HG03442 (cell line): Measurements from ENCODE around the gene SLC45A3.

Source experiments
- ATAC-seq: cut with Tn5 transposase; IDR thresholded peaks from one replicate; pipeline ENCODE4 v1.9.1; 2021; ENCODE audit warnings: mild to moderate bottlenecking, moderate library complexity; ENCODE audit not compliant: unreplicated experiment

The SLC45A3 gene

DNA sequence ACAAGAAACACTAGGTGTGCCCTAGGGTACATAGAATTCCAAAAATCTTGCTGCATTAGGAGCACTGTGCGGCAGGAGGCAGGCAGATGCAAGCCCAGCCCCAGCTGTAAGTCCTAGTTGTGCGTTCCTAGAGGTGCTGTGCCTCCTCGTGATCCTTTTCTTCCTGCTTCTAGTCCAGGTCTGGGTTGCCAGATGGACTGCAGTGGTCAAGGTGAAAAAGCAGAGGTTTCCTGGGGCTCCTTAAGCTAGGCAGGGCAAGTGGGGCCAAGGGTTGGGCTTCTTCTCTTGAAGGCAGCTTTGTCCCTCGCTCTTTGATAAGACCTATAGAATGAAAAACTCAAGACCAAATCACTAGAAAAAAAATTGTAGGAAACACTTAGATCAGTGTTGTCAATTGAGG, 21.6 kb upstream of the SLC45A3 start:
- ATAC-seq, result no peak

DNA sequence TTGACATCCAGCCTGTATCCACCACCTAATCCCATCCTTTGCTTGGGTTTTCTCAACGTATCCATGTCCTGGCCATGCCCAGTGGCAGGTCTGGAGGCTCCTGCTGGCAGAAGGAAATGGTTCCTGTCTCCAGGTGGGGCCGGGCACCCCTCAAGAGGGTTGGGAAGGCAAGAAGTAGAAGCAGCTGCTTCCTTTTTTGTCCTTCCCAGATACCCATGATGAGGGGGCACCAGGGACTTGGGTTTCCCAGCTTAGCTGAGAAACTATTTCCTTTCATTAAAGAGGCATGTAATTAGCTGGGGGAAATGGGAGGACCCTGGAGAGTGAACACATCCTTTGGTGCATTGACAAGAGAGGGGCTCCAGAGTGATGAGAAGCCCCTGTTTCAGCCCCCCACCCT, 21.1 kb upstream of the SLC45A3 start:
- ATAC-seq, result no peak

DNA sequence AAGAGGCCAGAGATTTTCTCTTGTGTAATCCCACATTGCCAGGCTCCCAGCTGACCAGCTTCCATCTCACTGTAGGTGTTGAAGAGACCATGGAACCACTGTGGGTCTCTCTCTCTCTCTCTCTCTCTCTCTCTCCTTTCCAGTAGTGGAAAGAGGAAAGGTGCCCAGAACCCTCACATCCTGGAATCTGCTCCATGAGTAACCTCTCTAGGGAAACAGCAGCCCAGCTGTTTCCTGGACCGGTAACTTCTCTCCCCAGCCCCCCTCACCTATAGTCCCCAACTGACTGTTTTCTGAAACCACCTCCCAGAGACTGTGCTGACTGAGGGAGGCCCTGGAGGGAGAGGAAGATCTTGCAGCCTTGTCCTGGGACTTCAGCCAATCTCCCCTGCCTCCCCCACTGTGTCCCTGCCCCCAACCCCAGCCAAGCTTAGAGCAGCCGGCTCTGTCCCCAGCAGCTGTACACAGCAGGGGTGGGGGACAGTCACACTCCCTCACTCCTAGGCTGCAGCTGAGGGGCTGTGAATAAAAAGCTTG, 20.6 kb upstream of the SLC45A3 start:
- ATAC-seq, result no peak

DNA sequence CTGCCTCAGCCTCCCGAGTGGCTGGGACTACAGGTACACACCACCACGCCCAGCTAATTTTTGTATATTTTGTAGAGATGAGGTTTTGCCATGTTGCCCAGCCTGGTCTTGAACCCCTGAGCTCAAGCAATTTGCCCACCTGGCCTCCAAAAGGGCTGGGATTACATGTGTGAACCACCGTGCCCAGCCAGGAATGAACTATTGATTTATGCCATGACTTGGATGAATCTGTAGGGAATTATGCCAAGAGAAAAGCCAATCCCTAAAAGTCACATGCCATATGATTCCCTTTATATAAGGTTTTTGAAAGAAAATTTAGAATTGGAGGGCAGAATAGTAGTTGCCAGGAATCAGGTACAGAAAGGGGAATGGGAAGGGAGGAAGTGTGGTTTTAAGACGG, 19.1 kb upstream of the SLC45A3 start:
- ATAC-seq, result no peak

DNA sequence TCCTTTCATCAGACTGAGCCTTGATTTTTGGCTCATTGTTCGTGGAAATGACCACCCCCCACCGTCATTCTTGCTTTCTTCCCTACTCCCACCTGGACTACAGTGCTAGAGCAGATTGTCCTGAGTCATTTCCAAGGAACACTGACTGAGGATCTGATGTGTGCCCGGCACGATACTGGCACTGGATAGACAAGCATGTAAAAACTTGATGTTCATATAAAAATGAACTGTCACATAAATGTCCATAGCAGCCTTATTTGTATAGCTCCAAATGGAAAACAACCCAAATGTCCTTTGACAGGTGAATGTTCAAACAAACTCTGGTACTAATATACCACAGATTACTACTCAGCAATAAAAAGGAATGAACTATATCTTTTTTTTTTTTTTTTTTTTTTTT, 18.6 kb upstream of the SLC45A3 start:
- ATAC-seq, result no peak

DNA sequence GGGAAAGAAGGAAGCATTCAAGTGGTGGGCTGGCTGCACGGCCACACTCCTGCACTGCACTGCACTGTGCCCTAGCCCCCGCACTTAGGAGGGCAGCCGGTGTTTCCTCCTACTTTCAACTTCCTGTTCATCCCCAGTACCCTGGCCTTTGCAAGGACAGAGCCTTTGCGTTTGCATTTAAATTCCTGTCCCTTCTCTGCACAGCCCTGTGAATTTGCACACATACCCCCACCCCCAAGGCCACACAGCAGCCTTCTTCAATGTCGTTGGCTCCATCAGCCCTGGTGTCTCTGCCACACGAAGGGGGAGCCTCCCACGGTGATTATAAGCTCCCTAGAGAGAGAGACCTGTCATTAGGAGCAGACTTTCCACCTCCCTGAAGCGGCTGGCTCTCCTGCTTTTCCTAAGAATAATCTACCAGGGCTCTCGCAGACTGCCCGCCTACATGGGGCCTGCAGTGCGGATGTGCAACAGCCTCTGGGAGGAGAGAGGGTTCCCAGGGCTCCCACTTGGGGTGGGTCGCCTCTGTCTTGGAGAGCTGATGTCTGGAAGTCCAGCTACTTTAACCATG, 13.2 kb upstream of the SLC45A3 start:
- ATAC-seq, result no peak

DNA sequence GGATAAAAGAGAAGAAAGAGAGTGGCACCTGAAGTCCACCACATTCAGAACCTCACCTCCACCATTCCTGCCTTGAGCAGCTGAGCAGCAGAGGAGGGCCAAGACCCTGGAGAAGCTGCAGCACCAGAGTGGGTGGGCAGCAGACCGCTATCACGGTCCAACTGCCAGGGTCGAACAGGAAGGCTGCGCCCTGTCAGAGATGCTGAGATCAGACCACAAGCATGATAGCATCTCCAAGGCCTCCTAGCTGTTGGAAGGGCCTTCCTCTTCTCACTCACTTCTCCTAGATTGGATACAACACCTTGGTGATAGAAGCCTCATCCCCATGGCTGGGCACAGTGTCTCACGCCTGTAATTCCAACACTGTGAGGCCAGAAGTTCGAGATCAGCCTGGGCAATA, 12.1 kb upstream of the SLC45A3 start:
- ATAC-seq, result no peak

DNA sequence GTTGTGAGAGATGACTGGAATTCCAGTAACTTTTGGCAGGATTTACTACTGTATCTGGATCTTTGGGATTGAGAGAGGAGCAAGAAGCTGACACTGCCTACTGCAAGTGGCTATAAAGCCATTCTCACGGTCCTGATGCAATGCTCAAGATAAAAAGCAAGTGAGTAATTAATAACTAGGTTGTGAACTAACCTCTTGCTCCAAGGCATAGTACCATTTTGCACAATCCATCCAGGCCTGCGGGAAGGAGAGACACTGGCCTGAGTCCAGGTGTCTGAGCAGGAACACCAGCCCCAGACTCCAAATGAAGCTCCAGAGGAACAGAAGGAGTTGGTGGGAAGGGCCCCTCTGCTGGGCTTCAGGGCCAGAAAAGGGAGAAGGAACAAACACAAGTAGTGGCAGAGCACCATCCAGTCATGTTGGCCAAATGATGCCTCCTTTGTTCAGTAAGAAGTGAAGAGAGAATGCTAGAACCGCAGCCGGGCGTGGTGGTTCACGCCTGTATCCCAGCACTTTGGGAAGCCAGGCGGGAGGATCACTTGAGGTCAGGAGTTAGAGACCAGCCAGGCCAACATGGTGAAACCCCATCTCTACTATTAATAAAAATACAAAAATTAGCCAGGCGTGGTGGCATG, 9.9 kb upstream of the SLC45A3 start:
- ATAC-seq, result no peak

DNA sequence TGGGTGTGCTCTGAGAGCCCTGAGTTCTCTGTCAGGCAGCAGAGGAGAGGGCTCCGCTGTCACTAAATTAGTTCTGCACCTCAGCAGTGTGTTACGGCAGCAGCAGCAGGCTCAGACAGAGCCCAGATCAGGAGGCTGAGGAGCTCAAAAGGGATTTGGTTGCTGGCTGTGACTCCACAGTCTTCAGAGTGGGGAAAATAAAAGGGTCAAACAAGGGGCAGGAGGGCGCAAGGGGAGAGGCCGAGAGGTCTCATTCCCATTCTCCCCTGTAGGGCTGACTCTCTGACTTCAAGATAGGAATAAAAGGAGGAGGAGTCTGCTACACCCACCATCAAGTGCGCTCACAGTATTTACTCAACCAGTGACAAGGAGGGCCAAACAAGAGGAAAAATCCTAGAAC, 9.2 kb upstream of the SLC45A3 start:
- no peak for ATAC-seq

DNA sequence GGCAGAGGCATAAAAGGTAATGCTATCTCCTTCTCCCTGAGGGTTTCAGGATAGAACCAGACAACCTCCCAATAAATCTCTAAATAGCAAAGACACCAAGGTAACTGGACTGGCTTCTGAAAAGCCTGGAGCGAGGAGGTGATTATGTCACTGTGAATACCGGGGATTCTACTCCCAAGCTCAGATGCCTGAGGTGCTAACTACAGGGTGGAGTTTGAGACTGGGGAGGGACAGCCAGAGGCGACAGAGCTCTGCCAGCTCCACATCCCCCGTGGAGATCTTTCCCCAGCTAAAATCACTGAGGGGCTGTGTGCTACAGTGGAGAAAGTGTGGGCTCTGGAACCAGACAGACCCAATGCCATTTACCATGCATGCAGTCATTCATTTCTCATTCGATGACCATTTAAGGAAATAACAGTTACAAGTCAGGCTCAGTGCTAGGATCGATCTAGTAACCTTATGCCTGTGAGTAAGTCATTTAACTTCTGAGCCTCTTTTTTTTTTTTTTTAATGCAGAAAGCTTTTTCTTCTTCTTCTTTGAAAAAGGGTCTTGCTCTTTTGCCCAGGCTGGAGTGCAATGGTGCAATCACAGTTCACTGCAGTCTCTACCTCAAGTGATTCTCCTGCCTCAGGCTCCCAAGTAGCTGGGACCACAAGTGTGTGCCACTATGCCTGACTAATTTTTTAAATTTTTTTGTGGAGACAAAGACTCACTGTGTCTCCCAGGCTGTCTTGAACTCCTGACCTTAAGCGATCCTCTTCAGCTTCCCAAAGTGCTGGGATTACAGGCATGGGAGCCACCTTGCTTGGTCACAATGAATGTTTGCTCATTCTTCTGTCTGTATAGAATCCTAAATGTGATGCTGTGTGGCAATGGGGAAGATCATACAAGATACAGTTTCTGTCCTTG, 8.1 kb upstream of the SLC45A3 start:
- ATAC-seq, result no peak

DNA sequence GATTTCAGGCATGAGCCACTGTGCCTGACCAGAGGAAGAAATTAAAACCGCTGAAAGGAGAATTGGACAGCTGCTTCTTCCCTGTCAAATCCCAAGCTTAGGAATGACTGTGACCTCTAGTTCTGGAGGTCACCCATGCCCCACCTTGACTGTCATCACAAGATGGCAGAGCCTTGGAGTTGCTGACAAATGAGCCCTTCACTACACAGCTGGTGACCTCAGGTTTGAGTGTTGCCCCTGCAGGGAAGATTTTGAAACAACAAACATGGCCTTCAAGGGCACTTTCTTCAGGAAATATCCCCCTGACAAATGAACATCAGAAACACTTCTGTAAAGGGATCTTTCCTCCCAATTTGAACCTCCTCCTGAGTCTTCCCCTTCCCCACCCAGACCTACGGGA, 6.9 kb upstream of the SLC45A3 start:
- no peak for ATAC-seq

DNA sequence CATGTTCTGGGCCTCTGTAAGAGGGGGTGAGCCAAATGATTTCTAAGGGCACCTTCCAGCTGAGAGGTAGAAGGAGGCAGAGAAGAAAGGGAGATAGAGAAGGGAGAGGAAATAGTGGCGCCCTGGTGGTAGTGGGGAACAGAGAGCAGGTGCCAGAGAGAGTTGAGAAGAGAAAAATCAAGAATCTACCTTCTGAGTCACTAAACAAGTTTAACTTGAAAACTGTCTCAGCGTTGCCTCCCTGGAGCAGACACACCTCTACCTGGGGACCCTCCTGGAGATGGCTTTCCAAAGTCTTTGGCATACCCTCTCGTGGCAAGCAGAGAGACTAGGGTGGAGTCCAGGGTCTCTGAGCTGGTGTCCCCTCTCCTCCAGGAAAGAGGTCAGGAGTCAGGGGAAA, 1.1 kb upstream of the SLC45A3 start:
- ATAC-seq, result no peak

DNA sequence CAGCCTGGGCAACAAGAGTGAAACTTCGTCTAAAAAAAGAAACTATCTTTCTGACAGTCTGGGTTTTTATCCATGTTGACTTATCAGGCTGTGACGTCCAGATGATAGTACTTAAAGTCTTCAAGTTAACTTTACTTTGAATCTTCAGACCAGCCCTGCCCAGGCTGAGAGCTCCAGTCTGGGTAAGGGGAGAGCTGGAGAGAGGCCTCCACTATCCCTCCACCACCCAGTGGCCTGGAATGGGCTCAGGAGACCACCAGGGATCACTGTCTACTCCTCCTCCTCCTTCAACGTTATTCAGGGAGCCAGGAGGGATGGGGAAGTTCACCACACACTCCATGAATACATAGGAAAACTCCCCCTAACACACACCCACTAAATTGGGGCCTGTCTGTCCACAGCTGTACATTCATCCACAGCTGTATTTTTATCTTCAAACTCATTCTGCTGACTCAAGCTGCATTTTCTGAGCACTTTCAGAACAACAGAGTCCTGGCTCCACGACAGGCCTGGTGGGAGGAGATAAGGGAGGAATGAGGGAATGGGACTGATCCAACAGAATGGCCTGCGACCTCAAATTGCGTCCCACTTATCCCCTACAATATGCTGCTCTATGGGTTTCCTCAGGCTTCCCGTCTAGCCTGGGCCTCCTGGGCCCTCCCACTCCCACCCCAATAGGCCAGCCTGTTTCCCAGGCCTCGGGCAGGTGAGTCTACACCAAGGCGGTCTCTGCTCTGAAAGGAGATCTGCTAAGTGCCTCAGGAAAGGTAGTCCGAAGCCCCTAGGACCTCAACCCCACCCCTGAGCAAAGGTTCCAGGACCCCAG, 1.8 kb downstream of the SLC45A3 start:
- ATAC-seq, result no peak

DNA sequence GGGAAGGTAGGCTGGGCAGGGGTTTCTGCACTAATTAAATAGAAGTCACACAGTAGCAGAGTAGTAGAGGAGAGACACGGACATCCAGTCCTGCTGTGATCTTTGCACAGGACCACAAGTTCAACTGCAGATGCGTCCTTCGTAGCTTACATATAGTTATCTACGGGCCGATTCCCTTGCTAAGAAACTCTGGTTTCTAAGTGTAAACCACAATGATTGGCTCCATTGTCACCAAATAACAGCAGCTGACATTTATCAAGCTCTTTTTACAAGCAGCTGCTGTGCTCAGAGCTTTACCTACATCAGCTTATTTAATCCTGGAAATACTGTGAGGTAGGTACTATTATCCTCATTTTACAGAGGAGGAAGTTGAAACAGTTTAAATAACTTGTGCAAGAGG, 3.1 kb downstream of the SLC45A3 start:
- no peak for ATAC-seq

DNA sequence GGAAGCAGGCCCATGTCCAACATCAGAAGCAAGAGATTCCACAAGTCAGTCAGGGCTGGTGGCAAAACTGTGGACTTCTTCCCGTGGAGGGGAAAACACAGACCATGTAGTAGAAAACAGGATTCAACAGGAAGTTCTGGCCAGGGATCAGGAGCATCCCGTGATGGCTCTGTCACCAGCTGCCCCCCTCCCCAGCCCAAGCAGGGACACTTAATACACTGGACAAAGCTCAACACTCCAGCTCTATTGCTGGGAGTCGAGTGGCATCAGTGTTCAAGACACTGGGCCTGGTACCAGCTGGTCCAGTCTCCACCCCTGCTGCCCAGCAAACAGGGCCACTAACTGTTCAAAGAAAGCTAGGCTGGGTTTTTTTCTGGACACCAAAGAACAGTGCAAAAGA, 3.7 kb downstream of the SLC45A3 start:
- ATAC-seq, result no peak

DNA sequence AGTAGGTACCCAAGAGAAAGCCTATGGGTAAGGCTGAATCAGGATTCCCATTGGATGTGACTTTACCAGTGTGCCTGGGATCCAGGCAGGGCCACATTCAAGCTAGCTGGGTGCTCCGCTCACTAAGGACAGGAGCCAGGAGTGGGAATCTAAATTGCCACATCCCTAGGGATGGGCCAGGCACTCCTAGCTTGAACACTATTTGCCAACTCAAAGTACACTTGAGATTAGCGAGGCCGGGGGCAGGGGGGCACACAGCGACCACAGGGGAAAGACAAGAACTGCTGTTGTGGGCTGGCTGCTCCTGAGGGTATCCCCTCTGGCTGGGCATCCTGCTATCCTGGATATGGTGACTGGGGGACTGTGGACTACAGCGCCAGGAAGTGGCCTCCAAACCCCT, 4.3 kb downstream of the SLC45A3 start:
- no peak for ATAC-seq

DNA sequence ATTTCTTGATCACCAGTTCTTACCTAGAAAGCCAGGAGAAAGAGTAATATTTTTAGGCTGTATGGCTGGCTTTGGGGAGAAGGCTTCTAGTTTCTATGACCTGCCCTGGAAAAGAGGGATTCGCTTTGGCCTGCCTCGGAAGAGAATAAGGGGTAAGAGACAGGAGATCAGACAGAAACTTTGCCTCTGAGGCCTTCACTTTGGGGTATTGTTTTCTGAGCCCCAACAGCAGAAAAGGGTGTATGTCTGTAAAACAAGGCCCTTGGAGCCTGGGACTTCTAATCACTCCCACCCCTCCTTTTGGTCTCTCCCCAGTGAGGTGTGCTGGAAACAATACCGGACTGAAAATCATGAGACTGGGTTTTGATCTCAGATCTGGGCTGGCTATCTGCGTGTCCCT, 5.1 kb downstream of the SLC45A3 start:
- ATAC-seq, result no peak

DNA sequence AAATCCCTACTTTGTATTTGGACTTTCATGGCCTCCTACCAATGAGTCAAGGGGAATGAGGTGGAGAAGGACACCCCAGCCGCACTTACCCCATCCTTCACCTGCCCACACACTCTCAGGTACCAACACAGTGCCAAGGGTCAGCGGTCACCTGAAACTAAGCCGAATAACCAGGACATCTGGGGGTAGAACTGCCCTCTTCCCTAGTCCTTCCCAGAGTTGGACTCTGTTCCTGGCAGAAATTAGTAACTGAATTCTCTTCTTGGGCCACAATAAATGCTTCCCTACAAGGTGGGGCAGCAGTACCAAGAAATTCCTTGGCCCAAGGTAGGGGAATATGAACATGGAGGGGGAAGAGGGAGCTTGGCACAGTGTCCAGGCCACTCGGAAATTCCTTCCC, 7.3 kb downstream of the SLC45A3 start:
- ATAC-seq, result no peak

DNA sequence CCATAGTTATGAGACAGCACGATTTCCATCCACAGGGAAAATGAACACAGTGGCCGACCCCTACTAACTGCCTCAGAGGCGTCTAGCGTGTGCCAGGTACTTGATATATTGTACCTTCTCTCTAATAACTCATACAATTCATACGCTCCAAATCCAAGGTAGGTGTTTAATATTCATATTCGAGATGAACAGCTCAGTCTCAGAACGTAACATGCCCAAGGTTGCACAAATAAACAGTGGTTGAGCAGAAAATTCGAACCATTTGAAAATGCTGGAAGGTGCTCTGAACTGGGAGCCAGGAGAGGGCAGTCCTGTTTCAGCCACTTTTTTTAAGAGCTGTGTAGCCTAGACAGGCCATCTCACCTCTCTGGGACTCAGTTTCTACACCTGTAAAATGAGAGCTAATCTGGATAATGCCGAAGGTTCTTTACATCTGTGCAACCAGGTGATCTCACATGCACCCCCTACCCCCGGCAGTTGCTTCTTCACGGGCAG, 7.9 kb downstream of the SLC45A3 start:
- ATAC-seq, result no peak

DNA sequence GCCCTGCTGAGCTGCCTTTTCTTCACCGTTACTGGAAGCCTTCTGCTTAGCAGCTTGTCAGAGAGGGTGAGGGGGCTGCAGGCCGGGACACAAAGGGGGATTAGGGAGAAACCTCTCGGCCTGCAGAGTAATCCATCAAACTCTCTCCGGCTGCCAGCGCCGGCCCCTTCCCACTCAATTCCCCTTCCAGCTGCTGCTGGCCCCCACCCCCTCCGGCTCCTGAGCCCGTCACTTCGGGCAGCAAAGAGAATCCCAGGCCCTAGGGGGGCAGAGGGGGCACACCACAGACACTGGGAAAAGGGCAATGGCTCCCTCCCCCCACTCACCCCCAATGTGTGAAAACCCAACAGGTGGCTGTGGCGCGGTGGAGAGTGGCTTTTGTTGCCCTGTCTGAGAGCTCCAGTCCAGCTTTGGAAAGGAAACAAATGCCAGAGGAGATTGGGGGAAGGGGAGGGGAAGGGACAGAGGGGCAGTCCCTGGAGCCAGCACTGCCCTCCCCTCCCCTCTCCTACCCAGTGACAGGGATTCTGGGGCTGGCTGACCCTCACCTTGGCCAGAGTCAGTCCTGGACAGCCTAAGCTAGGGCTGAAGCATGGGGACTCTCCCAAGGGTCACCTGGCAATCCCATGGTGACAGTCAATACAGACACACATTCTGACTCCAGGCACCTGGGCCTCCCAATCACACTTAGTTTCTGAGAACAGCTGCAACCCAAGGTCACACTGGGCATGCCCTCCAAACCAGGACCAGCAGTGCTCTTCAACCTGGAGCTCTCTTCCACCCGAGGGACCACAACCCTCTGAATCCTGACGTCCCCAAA, 9.5 kb downstream of the SLC45A3 start:
- no peak for ATAC-seq
